HTR-8/SVneo (cell line): ENCODE data around the gene ANGPTL2.

ENCODE experiments used
- DNase-seq: peaks from one replicate; pipeline ENCODE4 v3.0.0; 2011; ENCODE audit warnings: low spot score, mixed read lengths; ENCODE audit not compliant: insufficient read length
- FAIRE-seq: peaks from 2 replicates; lab custom pipeline; 2011; peaks lifted over from hg19 to GRCh38; lab: Jason Lieb, UNC

The ANGPTL2 gene

DNA sequence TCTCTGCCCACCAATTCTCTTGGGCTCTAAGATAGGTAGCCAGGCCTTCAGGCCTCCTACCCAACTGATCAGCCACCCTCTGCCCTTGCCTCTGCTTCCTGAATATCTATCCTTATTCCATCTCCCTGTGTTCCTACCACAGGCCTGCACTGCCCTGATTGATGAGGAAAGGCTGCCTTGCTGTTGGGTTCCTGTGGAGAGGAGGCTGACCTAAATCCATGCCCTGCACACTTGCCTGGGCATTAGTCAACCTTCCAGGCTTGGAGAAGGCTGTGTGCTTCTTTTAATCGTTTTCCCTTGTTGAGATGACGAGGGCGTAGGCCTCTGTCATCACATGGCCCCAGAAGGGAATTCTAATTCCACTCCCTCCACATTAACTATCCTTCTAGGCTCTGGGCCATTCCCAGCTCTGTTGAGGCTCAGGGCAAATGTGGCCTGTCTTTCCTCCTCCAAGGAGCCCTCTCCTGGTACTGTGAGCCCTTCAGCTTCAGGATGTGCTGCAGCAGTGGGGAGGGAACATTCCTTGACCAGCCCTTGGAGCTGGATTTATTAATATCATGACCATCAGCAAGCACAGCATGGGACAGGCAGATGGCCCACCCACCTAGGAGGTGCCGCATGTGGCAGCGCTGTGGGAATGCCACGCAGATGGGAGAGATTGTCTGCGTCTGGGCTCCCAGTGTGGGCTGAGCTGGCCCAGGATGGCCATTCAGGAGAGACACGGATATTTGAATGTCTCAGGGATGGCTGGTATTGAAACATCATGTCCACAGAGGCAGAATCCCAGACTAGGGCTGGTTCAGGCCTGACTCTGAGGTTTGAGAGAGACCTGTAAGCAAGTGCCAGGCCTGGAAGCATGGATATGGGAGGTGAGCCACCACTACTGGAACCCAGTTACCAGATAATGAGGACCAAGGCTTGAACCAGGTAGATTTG, 40.9 kb downstream of the ANGPTL2 start:
- no peak for DNase-seq
- FAIRE-seq, result no peak

DNA sequence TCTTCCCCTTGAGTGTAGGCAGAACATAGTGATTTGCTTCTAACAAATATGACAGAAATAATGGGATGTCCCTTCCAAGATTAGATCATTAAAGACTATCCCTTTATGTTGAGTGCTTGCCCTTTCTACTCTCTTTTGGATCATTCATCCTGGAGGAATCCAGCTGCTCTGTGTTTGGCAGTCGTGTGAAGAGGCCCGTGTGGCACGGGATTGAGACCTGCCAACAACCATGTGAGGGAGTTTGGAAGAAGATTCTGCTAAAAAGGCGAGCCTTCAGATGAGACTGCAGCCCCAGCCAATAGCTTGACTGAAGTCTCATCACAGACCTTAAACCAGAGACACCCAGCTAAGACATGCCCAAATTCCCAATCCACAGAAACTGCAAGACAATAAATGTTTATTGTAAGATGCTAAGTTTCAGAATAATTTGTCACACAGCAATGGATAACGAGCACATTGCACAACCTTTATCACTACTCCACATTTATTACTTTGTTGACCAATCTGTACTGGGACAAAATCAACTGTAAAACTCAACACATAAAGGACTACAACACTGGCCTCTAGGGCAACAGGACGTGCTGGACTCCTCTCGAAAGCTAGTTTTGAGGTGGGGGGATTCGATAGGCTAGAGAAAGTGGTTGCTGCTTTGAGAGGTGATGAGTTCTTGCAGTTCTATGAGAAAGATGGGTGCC, 42.8 kb downstream of the ANGPTL2 start:
- no peak for FAIRE-seq

DNA sequence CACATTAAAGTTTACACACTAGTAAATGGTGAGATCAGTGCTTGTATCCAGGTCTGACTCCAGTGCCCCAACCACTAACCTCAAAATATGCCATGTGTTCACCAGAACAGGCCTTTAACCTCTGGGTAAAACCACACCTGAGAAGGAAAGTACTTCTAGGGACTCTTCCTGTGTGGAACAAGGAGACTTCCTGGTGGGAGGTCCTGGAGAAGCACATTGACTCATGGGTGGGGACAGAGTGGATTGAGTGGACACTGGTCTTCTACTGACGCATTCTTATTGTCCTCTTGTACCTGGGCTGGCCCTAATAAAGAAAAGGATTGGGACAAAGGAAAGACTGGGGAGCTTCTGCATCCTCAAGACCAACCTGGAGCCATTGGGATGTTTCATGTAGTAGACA, 43.4 kb downstream of the ANGPTL2 start:
- no peak for DNase-seq
- FAIRE-seq, result no peak

More for the DNA sequence above, 42.8 kb downstream of the ANGPTL2 start:
- DNase-seq, result no peak

DNA sequence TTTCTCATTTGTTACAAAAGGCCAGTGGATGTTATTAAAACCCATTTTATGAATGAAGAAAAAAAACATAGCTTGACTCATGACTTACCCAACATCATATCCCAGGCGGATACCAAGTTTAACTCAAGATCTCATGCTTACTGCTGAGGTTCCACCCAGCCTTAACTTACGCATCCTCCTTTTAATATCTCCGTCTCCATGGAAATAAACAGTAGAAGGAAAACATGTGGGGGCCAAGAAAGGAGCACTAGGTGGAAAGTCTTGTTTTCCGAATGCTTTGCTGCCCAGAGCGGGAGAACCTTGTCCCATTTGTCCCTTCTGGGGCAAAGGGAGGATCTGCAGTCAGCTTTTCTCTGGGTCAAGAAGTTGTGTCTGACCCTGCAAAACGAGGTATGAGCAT, 44.1 kb downstream of the ANGPTL2 start:
- no peak for FAIRE-seq
- no peak for DNase-seq

DNA sequence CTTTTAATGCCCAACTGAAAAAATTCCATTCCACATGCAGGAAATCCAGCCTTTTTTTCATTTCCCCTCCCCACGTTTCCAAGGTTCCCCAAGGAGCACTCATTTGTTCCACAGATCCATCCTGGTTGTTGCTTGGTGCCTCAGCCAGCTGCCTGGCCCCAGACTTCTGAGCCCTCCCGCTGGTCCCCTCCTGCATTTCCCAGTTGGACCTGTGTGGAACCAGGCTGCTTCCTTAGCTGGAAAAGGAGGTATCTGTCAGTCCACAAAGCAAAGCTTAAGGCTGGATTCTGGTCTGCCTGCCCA, 44.8 kb downstream of the ANGPTL2 start:
- DNase-seq, result no peak
- FAIRE-seq, result no peak

DNA sequence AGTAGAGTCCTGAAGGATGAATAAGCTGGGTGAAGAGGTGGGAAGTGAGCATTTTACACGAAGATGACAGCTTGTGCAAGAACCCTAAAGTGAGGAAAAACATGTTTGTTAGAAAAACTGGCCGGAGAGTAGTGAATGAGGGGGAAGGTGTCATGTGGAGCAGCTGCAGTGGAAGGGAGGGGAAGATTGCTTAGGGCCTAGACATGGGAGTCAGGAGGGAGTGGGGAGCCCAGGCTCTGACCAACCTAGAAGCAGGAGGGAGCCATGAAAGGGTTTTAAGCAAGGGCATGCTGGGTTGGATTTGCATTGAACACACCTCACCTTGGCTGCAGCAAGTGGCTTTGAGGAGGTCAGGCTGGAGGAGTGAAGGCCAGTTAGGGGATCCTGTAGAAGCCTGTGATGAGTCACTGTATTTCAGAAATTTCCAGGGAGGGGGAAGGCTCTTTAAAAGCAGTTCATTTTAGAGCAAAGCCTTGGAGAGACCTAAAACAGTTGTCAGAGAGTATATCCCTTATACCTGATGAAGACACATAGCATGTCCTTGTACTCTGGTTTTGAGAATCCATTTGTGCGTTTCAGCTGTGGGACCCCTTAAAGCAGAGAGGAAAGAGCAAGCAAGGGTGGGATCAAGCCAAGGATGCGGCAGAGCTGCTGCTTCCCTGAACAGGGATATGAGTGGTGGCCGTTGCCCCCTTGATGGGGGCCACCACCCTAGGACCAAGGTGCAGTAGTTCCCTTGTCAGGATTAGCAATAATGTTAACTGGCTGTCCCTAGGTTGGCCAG, 45.4 kb downstream of the ANGPTL2 start:
- DNase-seq, result no peak
- no peak for FAIRE-seq

DNA sequence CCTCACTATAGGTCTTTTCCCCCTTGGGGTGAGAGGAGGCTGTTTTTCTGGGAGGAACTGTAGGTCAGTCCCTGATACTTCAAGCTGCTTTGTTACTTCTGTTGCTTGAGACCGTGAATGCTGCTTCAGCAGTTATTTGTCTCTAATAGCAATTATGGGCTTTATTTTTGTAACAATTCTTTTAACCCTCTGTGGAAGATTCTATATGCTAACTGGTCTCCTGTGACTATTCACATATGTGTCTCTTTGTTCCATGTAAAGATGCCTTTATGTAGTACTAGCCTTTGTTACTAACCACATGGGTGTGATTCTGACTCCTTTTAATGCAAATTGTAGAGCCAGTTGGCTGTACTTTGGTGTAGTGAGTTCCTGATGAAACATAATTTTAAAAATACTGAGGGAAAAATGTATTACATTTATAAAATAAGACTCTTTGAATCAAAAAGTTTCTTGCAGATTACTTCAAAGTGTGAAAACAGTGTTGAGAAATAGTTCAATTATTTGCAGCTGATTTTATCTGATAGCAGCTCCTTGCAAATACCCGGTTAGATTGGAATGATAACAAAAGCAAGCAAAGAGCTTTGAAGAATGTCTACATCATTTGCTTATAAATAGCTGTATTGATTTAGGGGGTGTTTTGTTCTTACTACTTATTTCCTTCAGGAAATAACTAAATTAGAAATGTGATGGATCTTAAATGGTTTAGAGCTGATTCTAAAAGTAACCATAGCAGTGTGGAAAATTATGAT, 46.6 kb downstream of the ANGPTL2 start:
- no peak for FAIRE-seq
- DNase-seq, result no peak

DNA sequence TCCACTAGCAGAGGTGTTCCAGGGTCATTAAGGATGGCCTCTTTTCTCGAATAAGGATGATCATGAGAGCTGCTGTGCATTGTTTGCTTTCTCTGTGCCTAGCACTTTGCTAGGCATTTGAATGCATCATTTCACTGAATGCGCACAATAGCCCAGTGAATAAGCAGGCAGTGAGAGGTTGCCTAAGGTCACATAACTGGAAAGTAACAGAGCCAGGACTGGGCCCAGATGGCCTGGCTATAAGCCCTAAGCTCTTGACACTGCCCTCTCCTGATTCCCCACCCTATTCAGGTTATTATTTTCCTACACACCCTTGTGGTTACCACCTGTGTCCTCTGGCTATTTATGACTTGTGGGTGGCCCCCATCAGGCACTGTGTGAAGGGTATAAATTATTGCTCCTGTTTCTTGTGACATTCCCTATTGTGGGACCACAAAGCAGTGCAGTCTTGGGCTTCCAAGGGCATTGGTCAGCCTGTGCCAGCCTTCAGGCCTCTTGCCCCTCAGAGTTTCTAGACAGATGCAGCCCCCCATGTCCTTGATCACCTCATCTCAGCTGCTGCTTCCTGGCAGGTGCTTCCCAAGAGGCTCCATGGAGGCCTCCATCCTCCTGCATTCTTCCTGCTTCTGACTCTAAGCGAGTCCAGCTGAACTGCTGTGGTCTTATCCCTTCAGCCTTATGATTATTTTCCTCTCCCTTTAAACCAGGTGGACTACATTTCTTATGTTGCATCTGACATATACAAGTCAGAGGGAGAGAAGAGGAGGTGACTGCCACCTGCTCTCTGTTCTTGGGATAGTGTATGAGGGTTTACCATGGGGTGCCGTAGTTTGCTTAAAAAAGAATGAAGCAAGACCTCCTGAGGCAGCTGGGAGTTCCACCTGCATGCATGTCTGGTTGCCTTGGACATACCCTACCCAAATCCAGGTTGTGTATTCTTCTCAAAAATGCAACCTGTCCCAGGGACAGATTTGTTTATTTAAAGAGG, 47.6 kb downstream of the ANGPTL2 start:
- DNase-seq (no peak), FAIRE-seq (no peak)

DNA sequence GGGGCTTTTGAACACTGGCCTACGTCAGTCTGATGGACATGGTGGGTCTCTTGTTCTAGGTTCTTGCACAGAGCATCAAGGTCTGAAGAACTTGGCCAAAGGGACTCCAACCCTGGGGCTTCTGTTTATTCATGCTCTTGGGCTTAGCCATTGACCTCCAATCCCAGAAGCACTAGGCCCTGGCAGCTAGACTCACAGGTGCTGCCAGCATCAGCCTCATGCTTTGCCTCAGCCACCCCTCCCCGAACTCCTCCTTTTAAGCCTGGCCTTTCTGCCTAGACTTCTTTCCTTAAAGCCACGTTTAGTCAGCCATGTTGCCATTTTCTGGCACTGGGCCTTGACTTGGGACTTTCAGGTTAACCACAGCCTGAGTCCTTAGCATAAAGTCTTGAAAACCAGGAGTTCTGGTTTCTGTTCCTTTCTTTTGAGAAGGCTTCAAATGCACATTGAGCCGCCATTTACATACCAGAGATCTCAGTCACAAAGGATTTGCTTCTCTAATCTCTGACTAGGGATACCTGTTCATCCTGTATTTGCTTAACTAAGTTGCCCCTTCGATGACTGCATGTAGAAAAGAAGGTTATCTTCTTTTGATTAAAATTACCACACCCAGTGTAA, 54.7 kb downstream of the ANGPTL2 start:
- FAIRE-seq (no peak), DNase-seq (no peak)

DNA sequence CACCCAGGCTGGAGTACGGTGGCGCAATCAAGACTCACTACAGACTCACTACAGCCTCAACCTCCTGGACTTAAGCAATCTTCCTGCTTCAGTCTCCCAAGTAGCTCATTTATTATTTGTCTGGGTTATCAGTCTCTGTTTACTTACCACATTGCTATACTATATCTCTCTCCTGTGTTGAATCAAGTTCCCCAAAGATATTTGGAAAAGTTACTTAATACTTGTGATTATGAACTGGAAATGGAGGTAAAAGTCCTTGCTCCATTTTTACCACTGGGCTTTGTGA, 55.6 kb downstream of the ANGPTL2 start:
- DNase-seq, result no peak
- no peak for FAIRE-seq

DNA sequence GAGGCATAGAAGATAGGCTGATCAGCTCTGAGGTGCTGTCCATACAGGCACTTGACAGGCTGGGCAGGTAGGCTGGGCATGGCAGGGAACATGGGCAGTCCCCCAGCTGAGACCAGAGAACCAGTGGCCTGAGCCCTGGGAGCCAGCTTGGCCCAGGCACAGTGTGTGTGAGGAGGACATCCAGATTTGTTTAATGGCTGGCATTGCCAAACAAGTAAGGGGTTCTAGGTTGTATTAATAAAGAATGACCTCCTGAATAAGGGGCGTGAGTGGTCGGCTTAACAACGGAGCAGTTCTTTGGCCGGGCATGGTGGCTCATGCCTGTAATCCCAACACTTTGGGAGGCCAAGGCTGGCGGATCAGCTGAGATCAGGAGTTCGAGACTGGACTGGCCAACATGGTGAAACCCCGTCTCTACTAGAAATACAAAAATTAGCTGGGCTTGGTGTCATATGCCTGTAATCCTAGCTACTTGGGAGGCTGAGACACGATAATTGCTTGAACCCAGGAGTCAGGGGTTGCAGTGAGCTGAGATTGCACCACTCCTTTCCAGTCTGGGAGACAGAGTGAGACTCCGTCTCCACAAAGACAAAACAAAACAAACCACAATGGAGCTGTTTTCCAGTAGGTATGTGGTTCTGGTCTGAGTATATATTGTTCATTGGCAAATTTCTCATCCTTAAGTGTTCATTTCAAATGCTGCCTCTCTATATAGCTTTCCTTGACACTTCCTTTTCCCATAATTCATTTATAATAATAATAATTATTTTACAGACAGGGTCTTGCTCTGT, 56.2 kb downstream of the ANGPTL2 start:
- FAIRE-seq (no peak), DNase-seq (no peak)

DNA sequence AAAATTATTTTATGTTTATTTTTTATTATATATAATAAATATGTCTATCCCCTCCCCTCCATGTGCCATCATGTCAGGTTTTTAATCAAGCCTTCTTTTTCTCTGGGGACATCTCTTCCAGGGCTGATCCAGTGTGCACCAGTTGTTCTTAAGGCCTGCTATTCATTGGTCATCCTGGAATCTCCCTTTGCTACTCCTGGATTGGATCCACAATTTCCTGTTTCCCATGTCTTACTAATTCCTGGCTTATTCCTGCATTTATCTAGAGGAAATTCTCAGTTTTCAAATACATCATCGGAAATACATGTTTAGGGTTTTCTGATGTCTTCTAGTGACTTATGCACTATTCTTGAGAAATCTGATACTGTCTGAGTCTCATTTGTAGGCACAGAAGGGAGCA, 56.8 kb downstream of the ANGPTL2 start:
- no peak for FAIRE-seq
- no peak for DNase-seq

DNA sequence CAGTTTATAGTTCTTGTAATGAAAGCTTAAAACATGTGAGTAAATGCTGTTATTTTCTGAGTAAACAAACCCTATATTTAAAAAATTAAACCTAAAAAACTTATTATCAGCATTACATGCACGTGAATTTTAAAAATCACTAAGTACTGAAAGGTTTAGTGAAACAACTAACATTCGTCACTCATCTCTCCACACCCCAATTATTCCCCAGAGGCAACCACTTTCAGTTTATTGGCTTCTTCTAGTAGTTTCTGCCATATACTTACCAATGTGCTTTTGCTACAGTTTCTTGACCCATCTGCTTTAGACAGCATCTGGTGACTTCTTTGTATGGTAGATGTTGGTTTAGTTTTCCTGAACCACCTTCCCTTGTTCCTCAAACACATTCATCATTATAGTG, 58.1 kb downstream of the ANGPTL2 start:
- FAIRE-seq (no peak), DNase-seq (no peak)

DNA sequence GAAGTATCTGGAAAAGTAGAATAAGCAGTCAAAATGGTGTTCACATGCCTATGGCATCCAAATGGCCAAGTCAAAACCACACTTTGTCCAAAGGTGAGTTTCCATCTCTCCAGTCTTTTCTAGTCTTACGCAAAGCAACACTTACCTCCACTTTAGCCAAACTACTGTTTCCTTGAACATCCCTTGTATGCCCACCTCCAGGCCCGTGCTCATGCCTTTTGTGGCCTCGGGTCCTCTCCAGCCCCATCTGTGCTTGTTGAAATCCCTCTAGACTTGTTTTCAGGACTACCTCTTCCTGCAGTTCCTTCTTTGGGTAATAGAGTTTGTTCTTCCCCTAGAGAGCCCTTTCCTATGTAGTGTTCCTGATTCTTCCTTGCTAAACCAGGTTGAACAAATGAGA, 61.0 kb downstream of the ANGPTL2 start:
- FAIRE-seq, result no peak
- no peak for DNase-seq

DNA sequence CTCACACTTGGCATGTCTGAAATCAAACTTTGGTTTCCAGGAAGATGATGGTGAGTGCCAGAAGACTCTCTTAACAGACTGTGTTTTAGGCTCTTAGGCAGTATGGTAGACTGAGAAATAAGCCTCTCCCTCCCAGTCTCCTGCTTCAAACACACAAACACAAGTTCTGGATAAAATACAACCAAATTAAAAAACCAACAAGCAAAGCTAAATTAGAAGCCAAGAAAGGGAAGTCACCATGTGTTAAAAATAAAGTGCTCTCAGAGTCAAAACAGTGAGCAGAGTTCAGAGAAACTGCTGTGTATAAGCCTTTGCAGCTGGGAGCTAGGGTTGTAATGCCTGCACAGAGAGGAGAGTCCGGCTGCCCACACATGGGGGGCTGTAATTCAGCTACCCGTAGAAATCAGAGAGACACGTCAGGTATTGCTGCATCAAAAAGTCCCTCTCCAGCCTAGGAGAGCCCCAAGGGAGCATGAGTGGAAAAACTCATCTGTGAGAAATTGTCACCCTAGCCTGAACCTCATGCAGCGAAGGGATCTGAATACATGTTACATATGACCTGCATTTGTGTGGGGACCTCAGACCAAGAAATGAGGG, 62.6 kb downstream of the ANGPTL2 start:
- FAIRE-seq (no peak), DNase-seq (no peak)

DNA sequence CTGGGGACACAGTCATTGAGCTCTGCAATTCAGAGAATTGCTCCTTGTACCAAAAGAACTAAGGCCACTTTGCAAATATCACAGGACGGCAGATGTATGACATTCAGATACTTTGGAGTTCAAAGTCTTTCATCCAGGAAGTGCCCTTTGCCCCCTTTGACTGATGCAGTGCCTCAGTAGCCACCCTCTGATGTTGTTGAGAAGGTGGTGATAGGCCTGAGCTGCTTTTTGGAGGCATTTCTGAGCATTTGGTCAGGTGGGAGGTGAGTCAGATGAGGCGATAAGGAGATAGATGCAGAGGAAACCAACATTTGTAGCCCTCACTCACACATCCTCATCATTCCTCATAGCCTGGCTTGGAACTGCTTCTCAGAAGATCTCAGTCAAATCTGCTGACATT, 63.4 kb downstream of the ANGPTL2 start:
- no peak for FAIRE-seq
- DNase-seq, result no peak

DNA sequence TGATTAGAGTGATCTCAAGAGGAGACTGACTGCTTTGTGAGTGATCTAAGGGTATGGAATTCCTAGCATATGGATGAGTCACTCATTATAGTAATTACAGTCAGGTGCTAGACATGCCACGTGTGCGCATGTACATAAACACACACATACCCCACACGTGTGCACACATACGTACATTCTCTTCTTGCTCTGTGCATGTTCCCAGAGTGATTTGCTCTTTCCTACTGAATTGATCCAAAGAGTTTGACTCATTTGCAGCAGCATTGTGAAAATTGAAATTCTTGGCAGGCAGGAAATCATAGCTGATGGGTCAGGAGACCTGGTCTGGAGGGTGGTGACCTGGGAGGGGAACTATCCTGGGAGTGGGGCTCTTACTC, 63.8 kb downstream of the ANGPTL2 start:
- FAIRE-seq, result no peak
- DNase-seq, result no peak
